Measurements from ENCODE around the gene FALEC. TPM values are rescaled to one million over a fixed set of nuclear protein-coding genes. Genes with fewer than 3 reads are reported as not detected.
"Not testable (repeated sequence)": the region's sequence is repeated elsewhere in the genome, so short reads cannot be mapped to it uniquely, and the experiment has no call there.

Gene FALEC
- total RNA-seq, 3 donors from 2014 or later, result 2.2 TPM; not detected in 2

- H3K36me3 ChIP-seq, result no peaks in the 10 kb centered on the region
- DNase-seq (ENCODE audit: low spot score in 2 of 2), result peak; percentile 95 to 96
- no peaks in the 10 kb centered on the region for H3K27me3 ChIP-seq
- peak overlapping the region; percentile 100 for H3K27ac ChIP-seq
- H3K4me3 ChIP-seq, result peak overlapping the region; percentile 47 to 83 (median 57)
- TF ChIP-seq CTCF (IDR thresholded peaks at IDR 0.05) (no peak), POLR2A (IDR thresholded peaks at IDR 0.05) (peak; percentile 69), POLR2AphosphoS5 (IDR thresholded peaks at IDR 0.05) (peak; percentile 81 to 99 (median 96))
- H3K4me1 ChIP-seq, result peaks cover 60 to 66% of the 10 kb centered on the region in 2 donors
- H3K9me3 ChIP-seq, result no peaks in the 10 kb centered on the region
- intact Hi-C loops (cut with DNase I; ENCODE audit: low total_unique reads), result loop anchor here (5.0 kb wide), 1 partner anchor 65 kb away; the partner anchor contains the start of gene ENSA
Measured at GRCh38 chr1:150561974-150562445, 46.5 kb downstream of the FALEC start.

GRCh38 chr1:150562446-150563339 lies 47.1 kb downstream of the FALEC start:
- intact Hi-C loops (cut with DNase I; ENCODE audit: low total_unique reads), result loop anchor here (5.0 kb wide), 1 partner anchor 65 kb away; the partner anchor contains the start of gene ENSA
- no peaks in the 10 kb centered on the region for H3K27me3 ChIP-seq
- DNase-seq (ENCODE audit: low spot score in 2 of 2), result peak in 1 of 2 donors; percentile 43

GRCh38 chr1:150563340-150564038 lies 47.9 kb downstream of the FALEC start:
- DNase-seq (ENCODE audit: low spot score in 2 of 2), result peak in 1 of 2 donors; percentile 35
- peaks cover 57 to 71% of the 10 kb centered on the region in 2 donors for H3K4me1 ChIP-seq
- no peaks in the 10 kb centered on the region for H3K27me3 ChIP-seq
- no peaks in the 10 kb centered on the region for H3K36me3 ChIP-seq
- H3K4me3 ChIP-seq, result peak overlapping the region in 2 of 3 donors; percentile 57 to 83
- intact Hi-C loops (cut with DNase I; ENCODE audit: low total_unique reads), result loop anchor here (5.0 kb wide), 1 partner anchor 64 kb away; the partner anchor contains the start of gene ENSA
- peak overlapping the region; percentile 100 for H3K27ac ChIP-seq
- H3K9me3 ChIP-seq, result no peaks in the 10 kb centered on the region
- TF ChIP-seq POLR2A (IDR thresholded peaks at IDR 0.05) (peak; percentile 7), POLR2AphosphoS5 (IDR thresholded peaks at IDR 0.05) (no peak), CTCF (IDR thresholded peaks at IDR 0.05) (no peak)

More at GRCh38 chr1:150562446-150563339, 47.1 kb downstream of the FALEC start:
- H3K4me3 ChIP-seq, result peak overlapping the region; percentile 47 to 83 (median 57)
- H3K9me3 ChIP-seq, result no peaks in the 10 kb centered on the region
- peaks cover 63 to 70% of the 10 kb centered on the region in 2 donors for H3K4me1 ChIP-seq
- TF ChIP-seq CTCF (IDR thresholded peaks at IDR 0.05) (no peak), POLR2AphosphoS5 (IDR thresholded peaks at IDR 0.05) (no peak), POLR2A (IDR thresholded peaks at IDR 0.05) (no peak)
- H3K27ac ChIP-seq, result peak overlapping the region; percentile 100
- no peaks in the 10 kb centered on the region for H3K36me3 ChIP-seq

GRCh38 chr1:150564051-150564991 lies 48.8 kb downstream of the FALEC start:
- Histone ChIP-seq H3K27me3 (no peaks in the 10 kb centered on the region), H3K36me3 (no peaks in the 10 kb centered on the region), H3K27ac (peak overlapping the region; percentile 100), H3K9me3 (no peaks in the 10 kb centered on the region), H3K4me1 (peaks cover 50 to 70% of the 10 kb centered on the region in 2 donors), H3K4me3 (peak overlapping the region in 1 of 3 donors; percentile 83)
- peak in 1 of 2 donors; percentile 17 for DNase-seq (ENCODE audit: low spot score in 2 of 2)
- TF ChIP-seq CTCF (IDR thresholded peaks at IDR 0.05) (no peak), POLR2AphosphoS5 (IDR thresholded peaks at IDR 0.05) (no peak), POLR2A (IDR thresholded peaks at IDR 0.05) (peak; percentile 3)
- intact Hi-C loops (cut with DNase I; ENCODE audit: low total_unique reads), result loop anchor here (5.0 kb wide), 1 partner anchor 63 kb away; the partner anchor contains the start of gene ENSA

GRCh38 chr1:150565240-150565991 lies 49.9 kb downstream of the FALEC start:
- H3K27me3 ChIP-seq; H3K9me3 ChIP-seq; intact Hi-C loops (cut with DNase I; ENCODE audit: low total_unique reads); DNase-seq (ENCODE audit: low spot score in 2 of 2); H3K36me3 ChIP-seq; H3K4me3 ChIP-seq: not testable (repeated sequence)
- Histone ChIP-seq H3K27ac (peak overlapping the region; percentile 100), H3K4me1 (peaks cover 42 to 70% of the 10 kb centered on the region in 2 donors)
